Measurements from ENCODE around the gene CLTRN. TPM values are rescaled to one million over a fixed set of nuclear protein-coding genes. Genes with fewer than 3 reads are reported as not detected.
"Not testable (repeated sequence)": the region's sequence is repeated elsewhere in the genome, so short reads cannot be mapped to it uniquely, and the experiment has no call there.

CLTRN gene
- total and polyA plus RNA-seq, 4 donors = 1.1 to 3.6 (median 2.3) TPM

DNA sequence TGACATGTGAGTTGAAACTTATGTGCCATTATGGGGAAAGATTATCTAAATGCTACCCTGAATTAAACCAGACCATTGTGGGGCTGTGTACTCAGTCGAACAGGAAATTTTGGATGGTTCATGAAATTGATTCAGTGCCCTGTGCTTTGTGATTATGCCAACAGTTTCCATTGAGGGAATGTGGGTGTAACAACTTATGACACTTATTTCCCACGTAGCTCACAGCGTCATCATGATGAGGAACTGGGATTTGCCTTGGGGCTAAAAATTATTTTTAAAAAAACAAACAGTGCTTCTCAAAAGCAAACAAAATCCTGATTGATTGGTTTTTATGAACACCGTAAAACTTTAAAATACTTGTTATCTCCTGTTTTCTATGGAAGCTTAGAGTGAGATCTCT is 8.3 kb upstream of the CLTRN start:
- DNase-seq = no peak

DNA sequence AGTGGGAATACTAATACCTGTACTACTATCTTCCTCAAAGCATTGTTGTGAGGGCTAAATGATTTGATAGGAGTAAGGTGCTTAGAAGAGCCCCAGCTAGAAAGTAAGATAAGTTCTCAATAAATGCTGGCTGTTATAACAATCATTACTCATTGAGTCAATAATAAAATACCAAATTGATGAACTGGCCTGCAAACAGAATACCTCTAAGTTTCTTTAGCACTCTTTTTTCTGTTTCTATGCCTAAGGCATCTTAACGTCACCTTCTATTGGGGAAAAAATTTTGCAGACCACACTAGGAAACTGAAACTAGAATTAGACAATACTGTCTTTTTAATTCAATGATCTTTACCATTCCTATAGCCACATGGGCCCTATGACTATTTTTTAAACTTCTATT is 1.2 kb downstream of the CLTRN start:
- Histone ChIP-seq H3K9ac (ENCODE audit: insufficient read depth in 1 of 2, low read length in 2 of 2) (no peak overlapping the region), H3K36me3 (ENCODE audit: control insufficient read depth in 4 of 4, insufficient read depth in 4 of 4, low read length in 4 of 4) (no peaks in the 10 kb centered on the region), H3K4me3 (no peak overlapping the region), H3K27me3 (ENCODE audit: control insufficient read depth in 3 of 3, insufficient read depth in 3 of 3, low read length in 2 of 3) (peaks cover 4 to 68% (median 64%) of the 10 kb centered on the region in 3 donors), H3K9me3 (ENCODE audit: control insufficient read depth in 4 of 4, insufficient read depth in 3 of 4, low read length in 3 of 4) (no peaks in the 10 kb centered on the region), H3K4me1 (ENCODE audit: control insufficient read depth in 5 of 5, insufficient read depth in 5 of 5, low read length in 5 of 5) (no peaks in the 10 kb centered on the region), H3K27ac (ENCODE audit: low read depth in 1 of 2, low read length in 1 of 2) (no peak overlapping the region)
- 65 to 82% methylated on average over 1 of the region's 1 CpG for WGBS, 2 donors
- TF ChIP-seq, protein P1, sequence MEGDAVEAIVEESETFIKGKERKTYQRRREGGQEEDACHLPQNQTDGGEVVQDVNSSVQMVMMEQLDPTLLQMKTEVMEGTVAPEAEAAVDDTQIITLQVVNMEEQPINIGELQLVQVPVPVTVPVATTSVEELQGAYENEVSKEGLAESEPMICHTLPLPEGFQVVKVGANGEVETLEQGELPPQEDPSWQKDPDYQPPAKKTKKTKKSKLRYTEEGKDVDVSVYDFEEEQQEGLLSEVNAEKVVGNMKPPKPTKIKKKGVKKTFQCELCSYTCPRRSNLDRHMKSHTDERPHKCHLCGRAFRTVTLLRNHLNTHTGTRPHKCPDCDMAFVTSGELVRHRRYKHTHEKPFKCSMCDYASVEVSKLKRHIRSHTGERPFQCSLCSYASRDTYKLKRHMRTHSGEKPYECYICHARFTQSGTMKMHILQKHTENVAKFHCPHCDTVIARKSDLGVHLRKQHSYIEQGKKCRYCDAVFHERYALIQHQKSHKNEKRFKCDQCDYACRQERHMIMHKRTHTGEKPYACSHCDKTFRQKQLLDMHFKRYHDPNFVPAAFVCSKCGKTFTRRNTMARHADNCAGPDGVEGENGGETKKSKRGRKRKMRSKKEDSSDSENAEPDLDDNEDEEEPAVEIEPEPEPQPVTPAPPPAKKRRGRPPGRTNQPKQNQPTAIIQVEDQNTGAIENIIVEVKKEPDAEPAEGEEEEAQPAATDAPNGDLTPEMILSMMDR (IDR thresholded peaks at IDR 0.05; ENCODE audit: control extremely low read depth, extremely low read depth) = no peak
- ATAC-seq (ENCODE audit: insufficient read depth, low FRiP score) (no peak), DNase-seq (no peak)

More for the DNA sequence above, 8.3 kb upstream of the CLTRN start:
- 81 to 82% methylated on average over 4 of the region's 4 CpGs for WGBS, 2 donors
- TF ChIP-seq, protein P1 (IDR thresholded peaks at IDR 0.05; ENCODE audit: control extremely low read depth, extremely low read depth) = no peak
- H3K36me3 ChIP-seq (ENCODE audit: control insufficient read depth in 4 of 4, insufficient read depth in 4 of 4, low read length in 4 of 4) = no peaks in the 10 kb centered on the region
- H3K4me3 ChIP-seq = no peak overlapping the region
- no peaks in the 10 kb centered on the region for H3K9me3 ChIP-seq (ENCODE audit: control insufficient read depth in 4 of 4, insufficient read depth in 3 of 4, low read length in 3 of 4)
- H3K9ac ChIP-seq (ENCODE audit: insufficient read depth in 1 of 2, low read length in 2 of 2) = no peak overlapping the region
- H3K27ac ChIP-seq (ENCODE audit: low read depth in 1 of 2, low read length in 1 of 2) = no peak overlapping the region
- ATAC-seq (ENCODE audit: insufficient read depth, low FRiP score) = no peak
- peaks cover 0 to 33% (median 23%) of the 10 kb centered on the region in 3 donors for H3K27me3 ChIP-seq (ENCODE audit: control insufficient read depth in 3 of 3, insufficient read depth in 3 of 3, low read length in 2 of 3)
- H3K4me1 ChIP-seq (ENCODE audit: control insufficient read depth in 5 of 5, insufficient read depth in 5 of 5, low read length in 5 of 5) = peaks cover 0 to 15% (median 2%) of the 10 kb centered on the region in 5 donors

DNA sequence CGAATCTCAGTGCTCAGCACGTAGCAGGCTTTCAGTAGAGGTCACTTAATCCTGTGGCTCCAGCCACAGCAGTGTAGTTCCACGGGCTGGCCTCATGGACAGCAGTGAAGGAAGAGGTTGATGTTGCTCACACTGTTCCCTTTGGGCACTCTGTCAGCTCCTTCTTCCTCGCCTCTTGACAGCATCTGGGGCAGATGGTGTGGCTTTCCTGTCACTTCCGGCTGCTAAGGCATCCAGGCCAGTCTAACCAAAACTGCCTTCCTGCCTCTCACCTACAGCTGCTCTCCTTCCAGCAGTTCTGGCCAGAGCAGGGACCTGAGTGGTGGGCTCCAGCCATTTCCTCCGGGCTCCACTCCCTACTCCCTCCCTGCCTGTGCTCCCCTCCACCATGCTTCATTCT is 9.8 kb downstream of the CLTRN start:
- not testable (repeated sequence) for H3K4me1 ChIP-seq (ENCODE audit: control insufficient read depth in 5 of 5, insufficient read depth in 5 of 5, low read length in 5 of 5); H3K9ac ChIP-seq (ENCODE audit: insufficient read depth in 1 of 2, low read length in 2 of 2); H3K36me3 ChIP-seq (ENCODE audit: control insufficient read depth in 4 of 4, insufficient read depth in 4 of 4, low read length in 4 of 4); DNase-seq; H3K27ac ChIP-seq (ENCODE audit: low read depth in 1 of 2, low read length in 1 of 2); H3K4me3 ChIP-seq; ATAC-seq (ENCODE audit: insufficient read depth, low FRiP score); H3K9me3 ChIP-seq (ENCODE audit: control insufficient read depth in 4 of 4, insufficient read depth in 3 of 4, low read length in 3 of 4)
- peaks cover 3 to 46% (median 37%) of the 10 kb centered on the region in 3 donors for H3K27me3 ChIP-seq (ENCODE audit: control insufficient read depth in 3 of 3, insufficient read depth in 3 of 3, low read length in 2 of 3)
- 61 to 66% methylated on average over 5 of the region's 6 CpGs for WGBS, 2 donors

DNA sequence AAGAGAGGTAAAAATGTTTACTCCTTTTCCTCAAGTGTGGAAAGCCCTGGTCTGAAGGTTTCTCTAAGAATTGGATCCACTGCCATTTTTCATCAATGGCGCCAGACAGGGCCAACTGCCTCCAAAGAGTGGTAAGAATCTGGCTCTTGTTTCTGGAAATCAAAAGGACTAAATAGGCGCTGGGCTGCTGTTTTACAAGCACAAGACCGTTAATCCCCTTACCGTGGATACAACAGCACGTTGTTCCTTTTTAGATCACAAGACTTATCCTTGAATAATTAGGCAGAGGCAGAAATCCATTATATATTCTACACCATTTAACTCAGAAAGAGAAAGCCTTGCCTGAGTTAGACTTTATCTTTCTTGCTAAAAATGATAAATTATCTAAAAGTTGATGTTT is 10.6 kb downstream of the CLTRN start:
- 68 to 95% methylated on average over 5 of the region's 5 CpGs for WGBS, 2 donors
- TF ChIP-seq, protein P1 (IDR thresholded peaks at IDR 0.05; ENCODE audit: control extremely low read depth, extremely low read depth) = no peak
- no peak for DNase-seq
- Histone ChIP-seq H3K4me3 (no peak overlapping the region), H3K9me3 (ENCODE audit: control insufficient read depth in 4 of 4, insufficient read depth in 3 of 4, low read length in 3 of 4) (peaks cover 0 to 1% (median 0%) of the 10 kb centered on the region in 4 donors), H3K4me1 (ENCODE audit: control insufficient read depth in 5 of 5, insufficient read depth in 5 of 5, low read length in 5 of 5) (no peaks in the 10 kb centered on the region), H3K36me3 (ENCODE audit: control insufficient read depth in 4 of 4, insufficient read depth in 4 of 4, low read length in 4 of 4) (no peaks in the 10 kb centered on the region), H3K9ac (ENCODE audit: insufficient read depth in 1 of 2, low read length in 2 of 2) (no peak overlapping the region), H3K27me3 (ENCODE audit: control insufficient read depth in 3 of 3, insufficient read depth in 3 of 3, low read length in 2 of 3) (peaks cover 3 to 43% (median 37%) of the 10 kb centered on the region in 3 donors), H3K27ac (ENCODE audit: low read depth in 1 of 2, low read length in 1 of 2) (no peak overlapping the region)
- ATAC-seq (ENCODE audit: insufficient read depth, low FRiP score) = no peak

DNA sequence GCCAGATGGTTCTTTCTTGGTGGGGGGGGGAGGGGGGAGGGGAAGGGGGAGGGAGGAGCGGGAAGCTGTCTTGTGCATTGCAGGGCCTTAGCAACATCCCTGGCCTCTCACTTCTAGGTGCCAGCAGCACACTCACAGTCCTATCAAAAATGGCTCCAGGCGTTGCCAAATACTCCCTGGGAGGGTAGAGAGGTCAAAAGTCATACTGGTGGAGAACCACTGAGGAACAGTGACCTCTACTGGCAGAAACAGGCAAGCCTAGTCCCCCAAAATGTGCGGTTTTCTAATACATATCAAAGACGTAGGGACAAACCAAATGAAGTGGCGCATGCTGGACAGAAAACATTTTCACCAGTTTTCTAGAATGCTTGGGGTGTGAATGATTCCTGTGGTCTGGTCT is 17.1 kb downstream of the CLTRN start:
- not testable (repeated sequence) for ATAC-seq (ENCODE audit: insufficient read depth, low FRiP score); H3K9me3 ChIP-seq (ENCODE audit: control insufficient read depth in 4 of 4, insufficient read depth in 3 of 4, low read length in 3 of 4); H3K4me1 ChIP-seq (ENCODE audit: control insufficient read depth in 5 of 5, insufficient read depth in 5 of 5, low read length in 5 of 5); H3K9ac ChIP-seq (ENCODE audit: insufficient read depth in 1 of 2, low read length in 2 of 2); H3K36me3 ChIP-seq (ENCODE audit: control insufficient read depth in 4 of 4, insufficient read depth in 4 of 4, low read length in 4 of 4); H3K4me3 ChIP-seq; DNase-seq; H3K27ac ChIP-seq (ENCODE audit: low read depth in 1 of 2, low read length in 1 of 2)
- peaks cover 0 to 43% (median 28%) of the 10 kb centered on the region in 3 donors for H3K27me3 ChIP-seq (ENCODE audit: control insufficient read depth in 3 of 3, insufficient read depth in 3 of 3, low read length in 2 of 3)
- WGBS, 2 donors = 100% methylated on average over 1 of the region's 5 CpGs; no CpG with 5 or more reads in 1 of the 2 donors

All from lung (tissue), 12 donors.